ENCODE results near the gene CD82. TPM values are rescaled to one million over a fixed set of nuclear protein-coding genes. Genes with fewer than 3 reads are reported as not detected.
"Not testable (repeated sequence)": the region's sequence is repeated elsewhere in the genome, so short reads cannot be mapped to it uniquely, and the experiment has no call there.

Gene CD82
- total RNA-seq, 1 donor from 2014 or later = 4.4 TPM

DNA sequence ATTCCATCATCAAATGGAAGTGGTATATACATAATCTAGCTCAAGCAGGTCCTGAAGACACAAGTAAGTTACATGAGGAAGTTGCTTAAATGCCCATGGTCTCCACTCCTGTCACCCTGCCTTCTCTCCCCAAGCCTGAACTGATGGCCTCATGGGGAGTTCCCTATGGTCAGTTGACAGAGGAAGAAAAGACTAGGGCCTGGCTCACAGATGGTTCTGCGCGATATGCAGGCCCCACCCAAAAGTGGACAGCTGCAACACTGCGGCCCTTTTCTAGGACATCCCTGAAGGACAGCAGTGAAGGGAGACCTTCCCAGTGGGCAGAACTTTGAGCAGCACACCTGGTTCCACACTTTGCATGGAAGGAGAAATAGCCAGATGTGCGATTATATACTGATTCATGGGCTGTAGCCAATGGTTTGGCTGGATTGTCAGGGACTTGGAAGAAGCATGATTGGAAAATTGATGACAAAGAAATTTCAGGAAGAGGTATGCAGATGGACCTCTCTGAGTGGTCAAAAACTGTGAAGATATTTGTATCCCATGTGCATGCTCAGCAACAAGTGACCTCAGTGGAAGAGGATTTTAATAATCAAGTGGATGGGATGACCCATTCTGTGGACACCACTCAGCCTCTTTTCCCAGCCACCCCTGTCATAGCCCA lies 17.3 kb upstream of the CD82 start:
- DNase-seq = no peak
- H3K9me3 Mint-ChIP-seq (ENCODE audit: unreplicated experiment) = peaks cover 5% of the 10 kb centered on the region
- H3K27ac Mint-ChIP-seq (ENCODE audit: unreplicated experiment) = no peak overlapping the region
- H3K4me3 Mint-ChIP-seq (ENCODE audit: unreplicated experiment) = no peak overlapping the region
- H3K27me3 Mint-ChIP-seq (ENCODE audit: unreplicated experiment) = no peaks in the 10 kb centered on the region
- TF ChIP-seq, protein P1, sequence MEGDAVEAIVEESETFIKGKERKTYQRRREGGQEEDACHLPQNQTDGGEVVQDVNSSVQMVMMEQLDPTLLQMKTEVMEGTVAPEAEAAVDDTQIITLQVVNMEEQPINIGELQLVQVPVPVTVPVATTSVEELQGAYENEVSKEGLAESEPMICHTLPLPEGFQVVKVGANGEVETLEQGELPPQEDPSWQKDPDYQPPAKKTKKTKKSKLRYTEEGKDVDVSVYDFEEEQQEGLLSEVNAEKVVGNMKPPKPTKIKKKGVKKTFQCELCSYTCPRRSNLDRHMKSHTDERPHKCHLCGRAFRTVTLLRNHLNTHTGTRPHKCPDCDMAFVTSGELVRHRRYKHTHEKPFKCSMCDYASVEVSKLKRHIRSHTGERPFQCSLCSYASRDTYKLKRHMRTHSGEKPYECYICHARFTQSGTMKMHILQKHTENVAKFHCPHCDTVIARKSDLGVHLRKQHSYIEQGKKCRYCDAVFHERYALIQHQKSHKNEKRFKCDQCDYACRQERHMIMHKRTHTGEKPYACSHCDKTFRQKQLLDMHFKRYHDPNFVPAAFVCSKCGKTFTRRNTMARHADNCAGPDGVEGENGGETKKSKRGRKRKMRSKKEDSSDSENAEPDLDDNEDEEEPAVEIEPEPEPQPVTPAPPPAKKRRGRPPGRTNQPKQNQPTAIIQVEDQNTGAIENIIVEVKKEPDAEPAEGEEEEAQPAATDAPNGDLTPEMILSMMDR (IDR thresholded peaks at IDR 0.05; ENCODE audit: partially characterized antibody, unreplicated experiment) = no peak
- no peaks in the 10 kb centered on the region for H3K4me1 Mint-ChIP-seq (ENCODE audit: low read depth, unreplicated experiment)
- H3K36me3 Mint-ChIP-seq (ENCODE audit: unreplicated experiment) = no peaks in the 10 kb centered on the region

DNA sequence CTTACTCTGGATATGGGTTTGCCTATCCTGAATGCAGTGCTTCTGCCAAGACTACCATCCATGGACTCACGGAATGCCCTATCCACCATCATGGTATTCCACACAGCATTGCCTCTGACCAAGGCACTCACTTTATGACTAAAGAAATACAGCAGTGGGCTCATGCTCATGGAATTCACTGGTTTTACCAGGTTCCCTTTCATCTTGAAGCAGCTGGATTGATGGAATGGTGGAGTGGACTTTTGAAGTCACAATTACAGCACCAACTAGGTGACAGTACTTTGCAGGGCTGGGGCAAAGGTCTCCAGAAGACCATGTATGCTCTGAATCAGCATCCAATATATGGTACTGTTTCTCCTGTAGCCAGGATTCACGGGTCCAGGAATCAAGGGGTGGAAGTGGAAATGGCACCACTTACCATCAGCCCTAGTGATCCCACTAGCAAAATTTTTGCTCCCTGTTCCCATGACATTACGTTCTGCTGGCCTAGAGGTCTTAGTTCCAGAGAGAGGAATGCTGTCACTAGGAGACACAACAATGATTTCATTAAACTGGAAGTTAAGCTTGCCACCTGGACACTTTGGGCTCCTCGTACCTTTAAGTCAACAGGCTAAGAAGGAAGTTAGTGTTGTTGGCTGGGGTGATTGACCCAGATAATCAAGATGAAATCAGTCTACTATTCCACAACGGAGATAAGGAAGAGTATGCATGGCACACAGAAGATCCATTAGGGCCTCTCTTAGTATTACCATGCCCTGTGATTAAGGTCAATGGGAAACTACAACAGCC lies 16.3 kb upstream of the CD82 start:
- not testable (repeated sequence) for H3K4me1 Mint-ChIP-seq (ENCODE audit: low read depth, unreplicated experiment); H3K27me3 Mint-ChIP-seq (ENCODE audit: unreplicated experiment); DNase-seq; H3K27ac Mint-ChIP-seq (ENCODE audit: unreplicated experiment); H3K9me3 Mint-ChIP-seq (ENCODE audit: unreplicated experiment); H3K4me3 Mint-ChIP-seq (ENCODE audit: unreplicated experiment); H3K36me3 Mint-ChIP-seq (ENCODE audit: unreplicated experiment)

DNA sequence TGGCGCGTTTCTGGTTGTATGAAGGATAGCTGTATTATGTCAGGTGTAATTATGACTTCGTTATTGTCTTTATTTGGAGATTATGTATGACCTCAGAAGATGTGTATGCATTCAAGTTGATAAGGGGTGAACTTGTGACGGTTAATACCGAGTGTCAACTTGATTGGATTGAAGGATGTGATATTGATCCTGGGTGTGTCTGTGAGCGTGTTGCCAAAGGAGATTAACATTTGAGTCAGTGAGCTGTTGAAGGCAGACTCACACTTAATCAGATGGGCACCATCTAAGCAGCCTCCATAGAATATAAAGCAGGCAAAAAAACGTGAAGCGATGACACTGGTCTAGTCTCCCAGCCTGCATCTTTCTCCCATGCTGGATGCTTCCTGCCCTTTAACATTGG lies 15.3 kb upstream of the CD82 start:
- TF ChIP-seq, protein P1 (IDR thresholded peaks at IDR 0.05; ENCODE audit: partially characterized antibody, unreplicated experiment) = no peak
- Mint-ChIP-seq H3K9me3 (ENCODE audit: unreplicated experiment) (peaks cover 5% of the 10 kb centered on the region), H3K27me3 (ENCODE audit: unreplicated experiment) (no peaks in the 10 kb centered on the region), H3K36me3 (ENCODE audit: unreplicated experiment) (no peaks in the 10 kb centered on the region), H3K4me1 (ENCODE audit: low read depth, unreplicated experiment) (no peaks in the 10 kb centered on the region), H3K4me3 (ENCODE audit: unreplicated experiment) (no peak overlapping the region), H3K27ac (ENCODE audit: unreplicated experiment) (no peak overlapping the region)
- DNase-seq = no peak

DNA sequence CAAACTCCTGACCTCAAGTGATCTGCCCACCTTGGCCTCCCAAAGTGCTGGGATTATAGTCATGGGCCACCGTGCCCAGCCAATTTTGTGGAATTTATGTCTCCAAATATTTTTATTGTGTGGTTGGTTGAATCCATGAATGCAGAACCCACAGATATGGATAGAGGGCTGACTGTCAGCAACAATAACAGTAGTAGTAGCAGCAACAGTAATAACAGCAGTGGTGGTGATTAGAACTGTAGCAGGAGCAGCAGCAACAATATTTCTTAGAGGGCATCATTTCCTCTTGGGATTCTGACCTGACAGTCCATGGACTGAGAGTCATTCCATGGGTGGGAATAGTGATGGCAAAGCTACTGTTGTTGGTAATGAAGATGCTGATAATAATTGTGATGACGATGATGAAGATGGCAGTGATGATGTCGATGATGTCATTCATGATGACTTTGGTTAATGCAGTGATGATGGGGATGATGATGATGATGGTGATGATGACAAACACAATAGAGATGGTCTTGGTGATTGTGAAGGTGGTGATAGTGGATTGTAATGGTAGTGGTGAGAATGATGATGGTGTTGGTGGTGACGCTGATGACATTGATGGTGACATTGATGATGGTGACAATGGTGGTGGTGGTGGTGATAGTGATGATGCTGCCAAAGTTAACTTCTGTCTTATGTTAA lies 13.9 kb upstream of the CD82 start:
- H3K4me3 Mint-ChIP-seq (ENCODE audit: unreplicated experiment) = no peak overlapping the region
- H3K27ac Mint-ChIP-seq (ENCODE audit: unreplicated experiment) = no peak overlapping the region

DNA sequence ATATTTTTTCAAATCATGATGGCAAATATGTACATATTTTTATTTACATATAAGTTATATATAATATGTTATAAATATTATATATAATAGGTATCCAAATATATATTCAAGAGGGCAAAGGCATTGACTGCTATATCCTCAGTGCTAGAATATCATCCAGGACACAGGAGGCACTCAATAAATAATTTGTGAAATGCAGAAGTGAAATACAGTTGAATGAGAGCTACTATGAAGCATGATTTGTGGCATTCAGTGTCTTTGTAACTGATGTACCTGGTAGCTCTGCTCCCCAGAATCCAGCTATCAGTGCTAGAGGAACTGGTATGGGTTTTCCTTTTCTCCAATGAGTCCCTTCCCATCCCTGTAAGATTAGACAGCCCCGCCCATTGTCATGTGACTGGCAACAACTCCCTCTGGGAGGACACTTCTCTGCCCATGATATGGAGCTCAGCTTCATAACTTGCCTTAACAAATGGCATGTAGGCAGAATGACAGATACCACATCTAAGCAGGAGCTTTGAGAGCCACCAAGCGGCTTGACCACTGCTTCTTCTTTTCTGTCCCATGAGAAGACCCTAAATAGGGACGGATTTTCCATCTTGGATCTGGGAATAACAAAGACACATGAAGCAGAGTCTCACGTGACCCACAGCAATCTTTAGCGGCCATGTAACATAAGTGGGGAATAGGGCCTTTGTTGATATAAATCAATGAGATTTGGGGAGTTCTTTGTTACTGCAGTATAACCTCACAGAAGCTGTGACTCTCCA lies 10.2 kb upstream of the CD82 start:
- Mint-ChIP-seq H3K4me1 (ENCODE audit: low read depth, unreplicated experiment) (peaks cover 10% of the 10 kb centered on the region), H3K27me3 (ENCODE audit: unreplicated experiment) (no peaks in the 10 kb centered on the region), H3K4me3 (ENCODE audit: unreplicated experiment) (no peak overlapping the region), H3K36me3 (ENCODE audit: unreplicated experiment) (no peaks in the 10 kb centered on the region), H3K27ac (ENCODE audit: unreplicated experiment) (no peak overlapping the region), H3K9me3 (ENCODE audit: unreplicated experiment) (peaks cover 3% of the 10 kb centered on the region)
- DNase-seq = no peak
- TF ChIP-seq, protein P1 (IDR thresholded peaks at IDR 0.05; ENCODE audit: partially characterized antibody, unreplicated experiment) = no peak

More for the DNA sequence above, 13.9 kb upstream of the CD82 start:
- TF ChIP-seq, protein P1 (IDR thresholded peaks at IDR 0.05; ENCODE audit: partially characterized antibody, unreplicated experiment) = no peak
- no peaks in the 10 kb centered on the region for H3K4me1 Mint-ChIP-seq (ENCODE audit: low read depth, unreplicated experiment)
- DNase-seq = no peak
- H3K36me3 Mint-ChIP-seq (ENCODE audit: unreplicated experiment) = no peaks in the 10 kb centered on the region
- peaks cover 1% of the 10 kb centered on the region for H3K9me3 Mint-ChIP-seq (ENCODE audit: unreplicated experiment)
- H3K27me3 Mint-ChIP-seq (ENCODE audit: unreplicated experiment) = no peaks in the 10 kb centered on the region

Data from glutamatergic neuron (in vitro differentiated cells).